RWPE2 (cell line): Measurements from ENCODE around the gene GPR84.
"Not testable (repeated sequence)": the region's sequence is repeated elsewhere in the genome, so short reads cannot be mapped to it uniquely, and the experiment has no call there.

Experiments
- ATAC-seq: fragments of 200-7000 bp; cut with Tn5 transposase; 3 replicates; pipeline ENCODE4 v1.9.1; 2021; ENCODE audit warnings: low read depth
- DNase-seq: peaks from one replicate; pipeline ENCODE4 v3.0.0-alpha.2; 2020; ENCODE audit warnings: low spot score
- H3K27ac ChIP-seq: fragments of 450-650 bp; 2 replicates; pipeline ENCODE4 v1.5.1; 2017; ENCODE audit warnings: mild to moderate bottlenecking; ENCODE audit not compliant: poor library complexity, severe bottlenecking
- H3K27me3 ChIP-seq: fragments of 250-450 bp; sonication (Bioruptor Pico); 2 replicates; pipeline ENCODE4 v1.5.1; 2021; ENCODE audit warnings: mild to moderate bottlenecking, moderate library complexity; ENCODE audit not compliant: insufficient read depth, poor library complexity, severe bottlenecking
- H3K36me3 ChIP-seq: fragments of 250-450 bp; sonication (Bioruptor Pico); 2 replicates; pipeline ENCODE4 v1.5.1; 2020; ENCODE audit warnings: low read depth, mild to moderate bottlenecking, moderate library complexity
- H3K4me1 ChIP-seq: fragments of 250-450 bp; sonication (Bioruptor Pico); 2 replicates; pipeline ENCODE4 v1.5.1; 2021; ENCODE audit warnings: mild to moderate bottlenecking, moderate library complexity; ENCODE audit not compliant: insufficient read depth, poor library complexity, severe bottlenecking
- H3K4me3 ChIP-seq: fragments of 250-450 bp; sonication (Bioruptor Pico); 2 replicates; pipeline ENCODE4 v1.5.1; 2021; ENCODE audit warnings: mild to moderate bottlenecking, moderate library complexity; ENCODE audit not compliant: severe bottlenecking
- H3K9me3 ChIP-seq: fragments of 250-450 bp; sonication (Bioruptor Pico); 2 replicates; pipeline ENCODE4 v1.5.1; 2021; ENCODE audit warnings: mild to moderate bottlenecking, moderate library complexity; ENCODE audit not compliant: severe bottlenecking
- CTCF ChIP-seq: fragments of 450-650 bp; IDR thresholded peaks from one replicate; pipeline ENCODE4 v1.5.1; 2017; ENCODE audit warnings: mild to moderate bottlenecking, moderate library complexity; ENCODE audit not compliant: poor library complexity, severe bottlenecking

GPR84 gene

GRCh38 chr12:54355104-54355815 lies 9.0 kb downstream of the GPR84 start:
- peaks cover 3% of the 10 kb centered on the region for H3K4me1 ChIP-seq
- TF ChIP-seq CTCF, result no peak
- no peaks in the 10 kb centered on the region for H3K9me3 ChIP-seq
- peaks cover 16% of the 10 kb centered on the region for H3K36me3 ChIP-seq
- H3K27me3 ChIP-seq, result no peaks in the 10 kb centered on the region
- H3K27ac ChIP-seq, result no peak overlapping the region
- no peak for DNase-seq
- ATAC-seq, result no peak
- no peak overlapping the region for H3K4me3 ChIP-seq

- H3K36me3 ChIP-seq, result peaks cover 25% of the 10 kb centered on the region
- not testable (repeated sequence) for H3K9me3 ChIP-seq, DNase-seq, H3K4me1 ChIP-seq, ATAC-seq, H3K4me3 ChIP-seq, H3K27ac ChIP-seq, H3K27me3 ChIP-seq
These were observed 10.0 kb downstream of the GPR84 start for GRCh38 chr12:54354271-54354670.

GRCh38 chr12:54352891-54353874 lies 11.1 kb downstream of the GPR84 start:
- Histone ChIP-seq H3K36me3 (peaks cover 36% of the 10 kb centered on the region), H3K27me3 (no peaks in the 10 kb centered on the region), H3K27ac (no peak overlapping the region), H3K4me1 (no peaks in the 10 kb centered on the region), H3K9me3 (no peaks in the 10 kb centered on the region), H3K4me3 (no peak overlapping the region)
- TF ChIP-seq CTCF, result no peak
- DNase-seq (no peak), ATAC-seq (peak; percentile 37; the same call in 1 of the 3 replicates)

GRCh38 chr12:54352022-54352531 lies 12.2 kb downstream of the GPR84 start:
- no peaks in the 10 kb centered on the region for H3K4me1 ChIP-seq
- H3K27me3 ChIP-seq, result no peaks in the 10 kb centered on the region
- H3K36me3 ChIP-seq, result peaks cover 47% of the 10 kb centered on the region
- no peak for DNase-seq
- ATAC-seq, result no peak
- H3K27ac ChIP-seq, result no peak overlapping the region
- H3K9me3 ChIP-seq, result no peaks in the 10 kb centered on the region
- H3K4me3 ChIP-seq, result no peak overlapping the region
- no peak for TF ChIP-seq CTCF

GRCh38 chr12:54351341-54351740 lies 12.9 kb downstream of the GPR84 start:
- DNase-seq (no peak), ATAC-seq (no peak)
- no peak for TF ChIP-seq CTCF
- H3K27me3 ChIP-seq, result no peaks in the 10 kb centered on the region
- no peak overlapping the region for H3K4me3 ChIP-seq
- no peak overlapping the region for H3K27ac ChIP-seq
- H3K9me3 ChIP-seq, result no peaks in the 10 kb centered on the region
- peaks cover 55% of the 10 kb centered on the region for H3K36me3 ChIP-seq
- no peaks in the 10 kb centered on the region for H3K4me1 ChIP-seq
